Measurements from ENCODE around the gene REXO4. TPM values are rescaled to one million over a fixed set of nuclear protein-coding genes. Genes with fewer than 3 reads are reported as not detected.
A peak's percentile ranks its signal among the peaks of the same experiment; 100 is the strongest.

REXO4 gene
- total and polyA plus RNA-seq, 2 of the 13 experiments (the other 11 are each of a cell fraction or from before 2014, with no cell fraction given), result 18.5 to 30.4 TPM

- no peak for TF ChIP-seq ZNF503 (CRISPR knock-in tag; IDR thresholded peaks at IDR 0.05)
- TF ChIP-seq ZNF281 (CRISPR knock-in tag; IDR thresholded peaks at IDR 0.05; ENCODE audit: borderline replicate concordance), result no peak
- TF ChIP-seq HNRNPLL (IDR thresholded peaks at IDR 0.05; ENCODE audit: low read depth, low read length, poor library complexity, severe bottlenecking), result peak; percentile 51
- TF ChIP-seq SP1 (IDR thresholded peaks at IDR 0.05), result no peak
- peak; percentile 58; the same call in 1 of the 2 replicates for TF ChIP-seq SP1 (CRISPR knock-in tag; IDR thresholded peaks at IDR 0.05)
- TF ChIP-seq KLF16 (CRISPR knock-in tag; IDR thresholded peaks at IDR 0.05), result peak in 1 of 2 experiments; percentile 7; a peak in 1 of 4 replicates
- peak; percentile 52; the same call in 1 of the 2 replicates for TF ChIP-seq ESRRA (CRISPR knock-in tag; IDR thresholded peaks at IDR 0.05; ENCODE audit: low read depth)
- peak; percentile 60; the same call in 1 of the 2 replicates for TF ChIP-seq YEATS2 (CRISPR knock-in tag; IDR thresholded peaks at IDR 0.05; ENCODE audit: borderline replicate concordance)
- TF ChIP-seq SNAPC2 (CRISPR knock-in tag; IDR thresholded peaks at IDR 0.05), result no peak
- TF ChIP-seq FLYWCH1 (CRISPR knock-in tag; IDR thresholded peaks at IDR 0.05), result no peak
- TF ChIP-seq MXD3 (CRISPR knock-in tag; IDR thresholded peaks at IDR 0.05), result peak; percentile 16; the same call in 1 of the 2 replicates
- TF ChIP-seq SMAD3 (CRISPR knock-in tag; IDR thresholded peaks at IDR 0.05), result 0 out of 2 replicates have a peak, but pooled peaks have one; percentile 1
- TF ChIP-seq SIX4 (CRISPR knock-in tag; IDR thresholded peaks at IDR 0.05), result no peak
- TF ChIP-seq KDM5B (CRISPR knock-in tag; IDR thresholded peaks at IDR 0.05; ENCODE audit: borderline replicate concordance), result no peak; the same call in 1 of the 2 replicates
- TF ChIP-seq ERF (CRISPR knock-in tag; IDR thresholded peaks at IDR 0.05), result peak; percentile 15; the same call in 1 of the 2 replicates
- no peak for TF ChIP-seq ZNF841 (CRISPR knock-in tag; IDR thresholded peaks at IDR 0.05; ENCODE audit: borderline replicate concordance)
- TF ChIP-seq NFE2L2 (IDR thresholded peaks at IDR 0.05; ENCODE audit: low read length), result no peak
- no peak for TF ChIP-seq ZNF205 (CRISPR knock-in tag; IDR thresholded peaks at IDR 0.05)
- no peak for TF ChIP-seq NFE2 (CRISPR knock-in tag; IDR thresholded peaks at IDR 0.05)
- TF ChIP-seq ZGPAT (CRISPR knock-in tag; IDR thresholded peaks at IDR 0.05), result 0 out of 2 replicates have a peak, but pooled peaks have one; percentile 41
- TF ChIP-seq ZNF784 (CRISPR knock-in tag; IDR thresholded peaks at IDR 0.05; ENCODE audit: borderline replicate concordance), result no peak
- TF ChIP-seq ZNF607 (CRISPR knock-in tag; IDR thresholded peaks at IDR 0.05; ENCODE audit: borderline replicate concordance), result 0 out of 2 replicates have a peak, but pooled peaks have one; percentile 39
These were observed 61.3 kb downstream of the REXO4 start, which contains the start of the genes SURF1 and SURF2 (continued) for GRCh38 chr9:133356391-133357091.
